Vagina (tissue), 2 donors: ENCODE data around the gene KNL1.

Experiments used
- CTCF ChIP-seq, 3 experiments: fragments of 450-650 bp in 2 of 3; fragments of 200-600 bp in 1 of 3; sonication (generic) in 1 of 3; IDR thresholded peaks; one replicate each; pipeline ENCODE4 v1.5.1; 2017 to 2019; ENCODE audit warnings: antibody characterized with exemption in 3 of 3, mild to moderate bottlenecking in 2 of 3, moderate library complexity in 2 of 3
- POLR2A ChIP-seq, 2 donors: fragments of 450-650 bp; IDR thresholded peaks; one replicate each; pipeline ENCODE4 v1.6.1; 2017; ENCODE audit warnings: antibody characterized with exemption in 2 of 2, mild to moderate bottlenecking in 2 of 2, moderate library complexity in 2 of 2
- POLR2AphosphoS5 ChIP-seq, 2 donors: sonication (generic); formaldehyde crosslinking; IDR thresholded peaks; one replicate each; pipeline ENCODE4 v1.9.0; 2017; ENCODE audit warnings: antibody characterized with exemption in 2 of 2, mild to moderate bottlenecking in 2 of 2, low read depth in 1 of 2; ENCODE audit not compliant: insufficient read depth in 1 of 2

- TF ChIP-seq CTCF (IDR thresholded peaks at IDR 0.05) (no peak), POLR2A (IDR thresholded peaks at IDR 0.05) (no peak), POLR2AphosphoS5 (IDR thresholded peaks at IDR 0.05; ENCODE audit: insufficient read depth in 1 of 2, low read depth in 1 of 2) (no peak)
Observed at GRCh38 chr15:40664909-40665308, 70.9 kb downstream of the KNL1 start.
